Measurements from ENCODE around the gene OSBP2. TPM values are rescaled to one million over a fixed set of nuclear protein-coding genes. Genes with fewer than 3 reads are reported as not detected.

OSBP2 gene
- total and polyA plus RNA-seq, 5 donors, result 4.1 to 12.3 (median 7.8) TPM

DNA sequence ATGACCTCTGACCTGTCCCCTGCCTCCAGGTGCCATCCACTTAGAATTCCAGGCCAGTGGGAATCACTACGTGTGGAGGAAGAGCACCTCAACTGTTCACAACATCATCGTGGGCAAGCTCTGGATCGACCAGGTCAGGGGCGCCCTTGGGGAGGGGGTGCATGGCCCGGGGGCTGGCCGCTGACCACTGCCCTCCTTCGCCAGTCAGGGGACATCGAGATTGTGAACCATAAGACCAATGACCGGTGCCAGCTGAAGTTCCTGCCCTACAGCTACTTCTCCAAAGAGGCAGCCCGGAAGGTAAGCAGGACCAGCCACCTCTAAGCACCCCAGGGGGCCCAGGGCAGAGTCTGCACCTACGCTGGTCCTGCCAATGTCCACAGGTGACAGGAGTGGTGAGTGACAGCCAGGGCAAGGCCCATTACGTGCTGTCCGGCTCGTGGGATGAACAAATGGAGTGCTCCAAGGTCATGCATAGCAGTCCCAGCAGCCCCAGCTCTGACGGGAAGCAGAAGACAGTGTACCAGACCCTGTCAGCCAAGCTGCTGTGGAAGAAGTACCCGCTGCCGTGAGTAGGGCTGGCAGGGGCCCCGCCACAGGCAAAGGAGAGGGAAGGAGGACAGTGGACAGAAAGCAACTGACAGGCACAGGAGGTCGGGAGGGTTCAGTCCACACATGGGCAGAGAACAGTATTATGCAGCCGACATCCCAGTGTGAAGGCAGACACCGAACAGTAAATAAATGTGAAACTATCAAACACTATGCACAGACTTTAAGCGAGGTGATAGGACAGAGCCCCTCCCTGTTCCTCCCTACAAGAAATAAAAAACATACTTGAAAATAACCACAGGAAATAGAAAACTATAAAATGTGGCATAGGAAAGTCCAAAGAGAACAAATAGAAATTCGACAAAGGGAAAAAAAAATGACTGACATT lies 199.0 kb downstream of the OSBP2 start:
- intact Hi-C loops (cut with DNase I), result no loop called here
- no peaks in the 10 kb centered on the region for H3K27me3 ChIP-seq (ENCODE audit: control insufficient read depth, insufficient read depth)
- no peak for ATAC-seq
- no peak overlapping the region for H3K4me3 ChIP-seq (ENCODE audit: low read length)
- no peak overlapping the region for H3K27ac ChIP-seq (ENCODE audit: low read length)
- WGBS, result 85% methylated on average over 23 of the region's 23 CpGs
- DNase-seq, result no peak
- H3K4me1 ChIP-seq (ENCODE audit: control insufficient read depth, insufficient read depth, low read length), result no peaks in the 10 kb centered on the region
- no peaks in the 10 kb centered on the region for H3K9me3 ChIP-seq (ENCODE audit: control insufficient read depth, low read length)

DNA sequence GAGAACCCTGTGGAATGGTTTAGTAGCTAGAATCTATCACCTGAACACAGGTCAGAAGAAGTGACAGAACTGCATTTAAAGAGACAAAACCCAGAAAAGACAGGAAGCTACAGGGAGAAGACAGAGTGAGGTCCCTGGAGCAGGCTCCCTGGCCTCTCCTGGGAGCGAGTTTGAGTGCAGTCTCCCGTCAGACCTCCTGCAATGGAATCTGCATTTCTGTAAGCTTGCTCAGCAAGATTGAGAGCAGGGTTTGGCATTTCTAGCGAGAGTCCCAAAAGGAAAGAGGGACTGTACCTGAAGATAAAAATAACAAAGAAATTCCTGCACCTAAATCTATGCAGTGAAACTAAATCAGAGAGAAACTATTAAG lies 199.7 kb downstream of the OSBP2 start:
- H3K27ac ChIP-seq (ENCODE audit: low read length), result no peak overlapping the region
- intact Hi-C loops (cut with DNase I), result no loop called here
- H3K4me3 ChIP-seq (ENCODE audit: low read length), result no peak overlapping the region
- DNase-seq (no peak), ATAC-seq (no peak)
- peaks cover 2% of the 10 kb centered on the region for H3K9me3 ChIP-seq (ENCODE audit: control insufficient read depth, low read length)
- 71% methylated on average over 3 of the region's 3 CpGs for WGBS
- H3K27me3 ChIP-seq (ENCODE audit: control insufficient read depth, insufficient read depth), result no peaks in the 10 kb centered on the region
- H3K4me1 ChIP-seq (ENCODE audit: control insufficient read depth, insufficient read depth, low read length), result no peaks in the 10 kb centered on the region

DNA sequence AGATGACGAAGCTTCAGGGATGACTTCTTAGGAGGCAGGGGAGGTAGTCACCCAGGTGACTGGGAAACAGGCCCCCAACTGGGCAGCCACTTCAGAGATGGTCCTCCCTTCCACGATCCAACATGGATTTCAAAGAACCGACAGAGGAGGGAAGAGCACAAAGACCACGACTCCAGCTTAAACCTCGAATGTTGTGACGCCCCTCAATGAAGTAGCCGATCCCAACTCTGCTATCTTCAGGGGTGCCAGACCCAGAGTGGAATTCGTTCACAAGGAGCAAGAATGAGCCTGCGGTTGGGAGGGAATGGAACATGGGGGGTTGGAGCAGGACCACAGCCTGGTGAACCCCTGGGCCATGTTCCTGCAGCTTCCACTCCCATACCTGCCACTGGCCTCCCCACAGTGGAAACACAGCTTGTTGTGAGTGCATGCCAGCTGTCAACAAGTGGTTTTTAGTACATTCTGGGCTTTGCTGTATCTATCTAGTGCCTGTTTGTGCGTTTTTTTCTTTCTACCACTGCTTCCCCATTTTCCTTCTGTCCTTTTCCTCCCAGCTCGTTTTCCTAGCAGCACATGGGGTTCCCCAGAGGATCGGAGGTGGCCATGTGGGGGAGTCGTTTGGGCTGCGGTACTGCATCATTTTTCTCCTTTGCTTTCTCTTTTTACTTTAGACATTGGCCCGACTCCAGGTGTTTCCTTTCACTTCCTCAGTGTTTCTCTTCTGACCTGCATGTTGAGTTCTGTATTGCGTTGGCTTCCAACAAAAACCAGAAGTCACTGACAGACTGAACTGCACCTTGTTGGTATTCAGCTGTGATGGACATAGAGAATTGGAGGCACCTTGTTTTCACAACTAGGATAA lies 208.1 kb downstream of the OSBP2 start:
- no peak overlapping the region for H3K4me3 ChIP-seq (ENCODE audit: low read length)
- intact Hi-C loops (cut with DNase I), result no loop called here
- H3K27ac ChIP-seq (ENCODE audit: low read length), result no peak overlapping the region
- no peaks in the 10 kb centered on the region for H3K27me3 ChIP-seq (ENCODE audit: control insufficient read depth, insufficient read depth)
- no peaks in the 10 kb centered on the region for H3K4me1 ChIP-seq (ENCODE audit: control insufficient read depth, insufficient read depth, low read length)
- DNase-seq (no peak), ATAC-seq (no peak)
- WGBS, result 69% methylated on average over 16 of the region's 16 CpGs
- H3K9me3 ChIP-seq (ENCODE audit: control insufficient read depth, low read length), result peaks cover 2% of the 10 kb centered on the region

DNA sequence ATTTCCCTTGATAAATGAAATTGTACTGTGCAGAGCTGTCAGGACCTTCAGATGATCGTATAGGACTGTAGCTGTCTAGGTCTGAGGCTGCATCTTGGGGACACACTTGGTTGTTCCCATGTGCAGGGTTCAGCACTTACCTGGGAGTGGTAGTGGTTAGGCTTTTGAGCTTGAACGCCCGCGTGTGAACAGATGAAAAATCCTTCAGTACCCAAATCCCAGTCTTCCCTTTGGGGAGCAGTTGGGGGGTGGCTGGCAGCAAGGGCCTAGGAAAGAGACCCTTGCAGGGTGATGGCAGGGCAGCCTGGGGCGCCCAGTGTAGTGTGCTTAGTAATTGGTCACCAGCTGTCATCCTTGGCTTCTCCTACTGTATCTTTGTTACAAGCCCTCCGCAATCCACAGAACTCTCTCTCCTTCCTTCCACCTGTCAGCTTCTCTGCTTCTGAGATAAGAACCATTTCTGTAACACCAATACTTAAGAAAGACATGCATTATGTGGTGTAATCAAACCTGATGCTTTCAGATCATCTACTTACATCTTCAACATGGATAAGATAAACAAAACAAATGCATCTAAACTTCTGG lies 209.3 kb downstream of the OSBP2 start:
- WGBS, result 90% methylated on average over 6 of the region's 6 CpGs
- intact Hi-C loops (cut with DNase I), result no loop called here
- Histone ChIP-seq H3K27me3 (ENCODE audit: control insufficient read depth, insufficient read depth) (no peaks in the 10 kb centered on the region), H3K9me3 (ENCODE audit: control insufficient read depth, low read length) (peaks cover 2% of the 10 kb centered on the region), H3K4me1 (ENCODE audit: control insufficient read depth, insufficient read depth, low read length) (no peaks in the 10 kb centered on the region), H3K27ac (ENCODE audit: low read length) (no peak overlapping the region), H3K4me3 (ENCODE audit: low read length) (no peak overlapping the region)
- ATAC-seq (no peak), DNase-seq (no peak)

DNA sequence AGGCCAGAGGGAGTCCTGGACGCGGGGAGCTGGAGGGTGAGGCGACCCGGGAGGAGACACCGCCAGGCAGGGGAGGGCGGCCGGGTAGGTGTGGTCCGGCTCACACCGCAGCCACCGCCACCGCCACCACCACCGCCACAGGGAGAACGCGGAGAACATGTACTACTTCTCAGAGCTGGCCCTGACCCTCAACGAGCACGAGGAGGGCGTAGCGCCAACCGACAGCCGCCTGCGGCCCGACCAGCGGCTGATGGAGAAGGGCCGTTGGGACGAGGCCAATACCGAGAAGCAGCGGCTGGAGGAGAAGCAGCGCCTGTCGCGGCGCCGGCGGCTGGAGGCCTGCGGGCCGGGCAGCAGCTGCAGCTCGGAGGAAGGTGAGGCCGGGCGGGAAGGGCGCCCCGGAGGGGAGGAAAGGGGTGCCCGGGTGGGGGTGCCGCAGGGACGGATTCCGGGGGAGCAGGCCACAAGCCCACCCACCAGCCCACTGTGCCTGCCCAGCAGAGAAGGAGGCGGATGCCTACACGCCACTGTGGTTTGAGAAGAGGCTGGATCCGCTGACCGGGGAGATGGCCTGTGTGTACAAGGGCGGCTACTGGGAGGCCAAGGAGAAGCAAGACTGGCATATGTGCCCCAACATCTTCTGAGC lies 211.1 kb downstream of the OSBP2 start:
- no peak overlapping the region for H3K27ac ChIP-seq (ENCODE audit: low read length)
- intact Hi-C loops (cut with DNase I), result no loop called here
- no peaks in the 10 kb centered on the region for H3K9me3 ChIP-seq (ENCODE audit: control insufficient read depth, low read length)
- no peaks in the 10 kb centered on the region for H3K27me3 ChIP-seq (ENCODE audit: control insufficient read depth, insufficient read depth)
- no peak for ATAC-seq
- H3K4me3 ChIP-seq (ENCODE audit: low read length), result no peak overlapping the region
- H3K4me1 ChIP-seq (ENCODE audit: control insufficient read depth, insufficient read depth, low read length), result no peaks in the 10 kb centered on the region
- 96% methylated on average over 49 of the region's 49 CpGs for WGBS
- DNase-seq, result no peak

DNA sequence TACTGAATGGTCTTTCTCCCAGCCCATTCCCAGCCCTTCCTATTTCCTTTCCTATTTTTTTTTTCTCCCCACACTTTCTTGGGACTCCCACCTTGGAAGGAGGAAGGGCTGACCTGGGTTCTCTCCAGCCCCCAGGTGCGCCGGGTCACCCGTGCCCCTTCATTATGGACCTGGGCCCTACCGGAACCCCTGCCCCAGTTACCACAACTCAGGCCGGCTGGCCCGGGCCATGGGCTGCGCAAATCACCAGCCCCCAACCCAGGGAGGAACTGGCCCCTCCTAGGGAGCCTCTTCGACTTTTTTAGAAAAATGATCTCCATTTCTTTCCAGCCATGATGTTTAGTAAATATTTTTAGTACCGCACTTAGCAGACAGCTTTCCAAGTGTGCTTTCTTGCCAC lies 211.7 kb downstream of the OSBP2 start:
- no peak for ATAC-seq
- 94% methylated on average over 9 of the region's 9 CpGs for WGBS

DNA sequence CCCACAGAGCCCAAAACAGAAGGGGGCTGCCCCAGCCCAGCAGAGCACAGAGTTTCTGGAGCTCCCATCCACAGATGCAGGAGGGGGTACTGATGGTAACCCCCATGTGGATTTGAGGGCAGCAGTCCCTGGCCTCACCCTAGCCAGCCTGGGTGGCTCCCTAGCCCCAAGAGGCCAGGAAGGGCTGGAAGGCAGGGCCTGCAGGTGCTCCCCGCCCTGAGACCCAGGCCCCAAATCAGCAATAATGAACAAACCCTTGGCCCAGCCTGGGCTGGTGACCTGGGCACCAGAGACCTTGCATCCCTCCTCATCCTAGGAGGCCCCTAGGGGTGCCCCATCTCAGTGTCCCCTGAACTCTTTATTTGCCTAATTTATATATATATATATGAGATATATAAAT lies 212.3 kb downstream of the OSBP2 start:
- DNase-seq, result no peak
- Histone ChIP-seq H3K4me3 (ENCODE audit: low read length) (no peak overlapping the region), H3K27ac (ENCODE audit: low read length) (no peak overlapping the region), H3K4me1 (ENCODE audit: control insufficient read depth, insufficient read depth, low read length) (no peaks in the 10 kb centered on the region), H3K9me3 (ENCODE audit: control insufficient read depth, low read length) (no peaks in the 10 kb centered on the region), H3K27me3 (ENCODE audit: control insufficient read depth, insufficient read depth) (no peaks in the 10 kb centered on the region)
- intact Hi-C loops (cut with DNase I), result no loop called here
- WGBS, result 100% methylated on average over 1 of the region's 1 CpG
- ATAC-seq, result no peak

More for the DNA sequence above, 211.7 kb downstream of the OSBP2 start:
- Histone ChIP-seq H3K27ac (ENCODE audit: low read length) (no peak overlapping the region), H3K4me1 (ENCODE audit: control insufficient read depth, insufficient read depth, low read length) (no peaks in the 10 kb centered on the region), H3K4me3 (ENCODE audit: low read length) (no peak overlapping the region), H3K27me3 (ENCODE audit: control insufficient read depth, insufficient read depth) (no peaks in the 10 kb centered on the region), H3K9me3 (ENCODE audit: control insufficient read depth, low read length) (no peaks in the 10 kb centered on the region)
- no peak for DNase-seq
- intact Hi-C loops (cut with DNase I), result no loop called here

DNA sequence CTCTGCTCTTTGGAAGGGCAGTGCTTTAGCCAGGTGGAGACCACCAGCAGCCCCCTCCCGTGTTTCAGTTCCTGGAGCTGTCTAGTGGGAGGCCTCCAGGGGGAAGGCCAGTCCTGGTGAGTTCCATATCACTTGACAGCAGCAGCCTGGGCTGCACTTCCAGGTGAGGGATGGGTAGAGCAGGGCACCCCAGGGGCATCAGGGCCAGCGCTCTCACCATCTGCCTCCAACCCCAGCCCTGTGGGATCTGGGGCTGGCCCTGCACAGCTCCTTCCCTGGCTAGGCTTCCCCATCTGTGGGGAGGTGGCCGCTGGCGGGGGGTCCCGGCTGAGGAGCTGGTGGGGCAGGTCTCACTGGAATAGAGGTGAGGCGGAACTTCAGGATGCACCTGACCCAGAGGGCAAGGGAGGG lies 213.4 kb downstream of the OSBP2 start:
- no peak for ATAC-seq
- no peak for DNase-seq
- H3K27ac ChIP-seq (ENCODE audit: low read length), result no peak overlapping the region
- H3K4me1 ChIP-seq (ENCODE audit: control insufficient read depth, insufficient read depth, low read length), result no peaks in the 10 kb centered on the region
- intact Hi-C loops (cut with DNase I), result no loop called here
- H3K27me3 ChIP-seq (ENCODE audit: control insufficient read depth, insufficient read depth), result no peaks in the 10 kb centered on the region
- WGBS, result 87% methylated on average over 6 of the region's 6 CpGs
- no peaks in the 10 kb centered on the region for H3K9me3 ChIP-seq (ENCODE audit: control insufficient read depth, low read length)
- H3K4me3 ChIP-seq (ENCODE audit: low read length), result no peak overlapping the region

DNA sequence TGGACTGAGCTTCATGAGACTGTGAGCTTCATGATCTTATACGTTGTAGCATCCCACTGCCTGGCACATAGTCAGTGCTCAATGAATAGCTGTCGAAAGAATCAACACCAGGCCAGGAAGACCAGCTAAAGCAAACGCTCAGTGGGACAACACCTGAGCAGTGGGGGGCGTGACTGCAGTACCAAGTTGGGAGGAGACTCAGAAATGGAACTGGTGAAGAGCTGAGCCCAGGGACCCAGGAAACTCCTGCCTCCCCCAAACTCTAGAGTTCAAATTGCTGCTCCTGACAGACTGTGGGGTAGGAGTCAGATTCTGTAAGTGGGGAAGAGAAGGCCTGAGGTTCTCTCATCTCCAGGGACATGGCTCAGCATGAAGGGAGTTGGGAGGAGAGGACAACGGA lies 214.6 kb downstream of the OSBP2 start:
- ATAC-seq, result no peak
- intact Hi-C loops (cut with DNase I), result no loop called here

DNA sequence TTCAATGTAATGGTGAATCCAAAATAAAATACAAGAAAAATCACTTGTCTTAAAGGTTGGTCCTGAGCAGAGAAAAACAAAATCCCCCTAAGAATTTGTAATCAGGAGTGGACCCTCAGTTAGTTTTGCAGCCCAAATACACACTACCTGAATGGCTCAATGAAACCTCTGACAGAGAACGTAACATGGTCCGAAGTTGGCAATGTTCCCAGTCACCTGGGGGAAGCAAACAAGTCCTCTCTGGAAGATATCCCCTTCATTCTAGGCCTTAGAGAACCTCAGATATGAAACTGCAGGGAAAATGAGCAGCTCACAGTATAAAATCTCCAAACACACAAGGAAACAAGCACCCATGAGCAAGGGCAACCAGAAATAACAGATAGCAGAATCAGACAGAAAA lies 215.7 kb downstream of the OSBP2 start:
- H3K27ac ChIP-seq (ENCODE audit: low read length), result no peak overlapping the region
- no peaks in the 10 kb centered on the region for H3K4me1 ChIP-seq (ENCODE audit: control insufficient read depth, insufficient read depth, low read length)
- WGBS, result 85% methylated on average over 2 of the region's 2 CpGs
- no peaks in the 10 kb centered on the region for H3K9me3 ChIP-seq (ENCODE audit: control insufficient read depth, low read length)
- no peak overlapping the region for H3K4me3 ChIP-seq (ENCODE audit: low read length)
- no peaks in the 10 kb centered on the region for H3K27me3 ChIP-seq (ENCODE audit: control insufficient read depth, insufficient read depth)
- ATAC-seq, result no peak
- DNase-seq, result no peak
- intact Hi-C loops (cut with DNase I), result no loop called here

More for the DNA sequence above, 214.6 kb downstream of the OSBP2 start:
- no peaks in the 10 kb centered on the region for H3K27me3 ChIP-seq (ENCODE audit: control insufficient read depth, insufficient read depth)
- H3K9me3 ChIP-seq (ENCODE audit: control insufficient read depth, low read length), result no peaks in the 10 kb centered on the region
- WGBS, result 88% methylated on average over 5 of the region's 5 CpGs
- no peak for DNase-seq
- H3K4me3 ChIP-seq (ENCODE audit: low read length), result no peak overlapping the region
- H3K27ac ChIP-seq (ENCODE audit: low read length), result no peak overlapping the region
- H3K4me1 ChIP-seq (ENCODE audit: control insufficient read depth, insufficient read depth, low read length), result no peaks in the 10 kb centered on the region

All from right cardiac atrium (tissue), 5 donors.